ENCODE measurements around the gene GON4L.

Gene GON4L

GRCh38 chr1:155809088-155809487, 47.9 kb downstream of the GON4L start:
- TF ChIP-seq GATA3 (IDR thresholded peaks at IDR 0.05; ENCODE audit: low read depth, low read length) (no peak), GATA2 (IDR thresholded peaks at IDR 0.05; ENCODE audit: low read depth, low read length) (no peak)

GRCh38 chr1:155801149-155801548, 55.9 kb downstream of the GON4L start:
- TF ChIP-seq GATA3 (IDR thresholded peaks at IDR 0.05; ENCODE audit: low read depth, low read length): no peak
- TF ChIP-seq GATA2 (IDR thresholded peaks at IDR 0.05; ENCODE audit: low read depth, low read length): no peak

- TF ChIP-seq GATA3 (IDR thresholded peaks at IDR 0.05; ENCODE audit: low read depth, low read length): no peak
- TF ChIP-seq GATA2 (IDR thresholded peaks at IDR 0.05; ENCODE audit: low read depth, low read length): no peak
Observed at GRCh38 chr1:155794605-155795245, 62.3 kb downstream of the GON4L start.

GRCh38 chr1:155793213-155793612, 63.8 kb downstream of the GON4L start:
- TF ChIP-seq GATA3 (IDR thresholded peaks at IDR 0.05; ENCODE audit: low read depth, low read length) (no peak), GATA2 (IDR thresholded peaks at IDR 0.05; ENCODE audit: low read depth, low read length) (no peak)

GRCh38 chr1:155777582-155777981, 79.4 kb downstream of the GON4L start:
- no peak for TF ChIP-seq GATA2 (IDR thresholded peaks at IDR 0.05; ENCODE audit: low read depth, low read length)
- TF ChIP-seq GATA3 (IDR thresholded peaks at IDR 0.05; ENCODE audit: low read depth, low read length): no peak

- TF ChIP-seq GATA2 (IDR thresholded peaks at IDR 0.05; ENCODE audit: low read depth, low read length) (no peak), GATA3 (IDR thresholded peaks at IDR 0.05; ENCODE audit: low read depth, low read length) (no peak)
Observed at GRCh38 chr1:155776414-155776813, 80.6 kb downstream of the GON4L start.

- TF ChIP-seq GATA3 (IDR thresholded peaks at IDR 0.05; ENCODE audit: low read depth, low read length): no peak
- TF ChIP-seq GATA2 (IDR thresholded peaks at IDR 0.05; ENCODE audit: low read depth, low read length): no peak
Observed at GRCh38 chr1:155773221-155773620, 83.8 kb downstream of the GON4L start.

GRCh38 chr1:155769257-155769656, 87.8 kb downstream of the GON4L start:
- TF ChIP-seq GATA2 (IDR thresholded peaks at IDR 0.05; ENCODE audit: low read depth, low read length) (no peak), GATA3 (IDR thresholded peaks at IDR 0.05; ENCODE audit: low read depth, low read length) (no peak)

GRCh38 chr1:155761736-155762405, 95.1 kb downstream of the GON4L start:
- TF ChIP-seq GATA2 (IDR thresholded peaks at IDR 0.05; ENCODE audit: low read depth, low read length) (no peak), GATA3 (IDR thresholded peaks at IDR 0.05; ENCODE audit: low read depth, low read length) (no peak)

GRCh38 chr1:155760751-155761475, 96.1 kb downstream of the GON4L start:
- no peak for TF ChIP-seq GATA2 (IDR thresholded peaks at IDR 0.05; ENCODE audit: low read depth, low read length)
- TF ChIP-seq GATA3 (IDR thresholded peaks at IDR 0.05; ENCODE audit: low read depth, low read length): no peak

GRCh38 chr1:155759966-155760630, 96.9 kb downstream of the GON4L start:
- no peak for TF ChIP-seq GATA3 (IDR thresholded peaks at IDR 0.05; ENCODE audit: low read depth, low read length)
- no peak for TF ChIP-seq GATA2 (IDR thresholded peaks at IDR 0.05; ENCODE audit: low read depth, low read length)

GRCh38 chr1:155745284-155746228, 111.5 kb downstream of the GON4L start:
- TF ChIP-seq GATA3 (IDR thresholded peaks at IDR 0.05; ENCODE audit: low read depth, low read length) (peak; percentile 40; the same call in 1 of the 2 replicates), GATA2 (IDR thresholded peaks at IDR 0.05; ENCODE audit: low read depth, low read length) (peak; percentile 91)

GRCh38 chr1:155744711-155745283, 112.2 kb downstream of the GON4L start:
- TF ChIP-seq GATA2 (IDR thresholded peaks at IDR 0.05; ENCODE audit: low read depth, low read length): no peak
- no peak for TF ChIP-seq GATA3 (IDR thresholded peaks at IDR 0.05; ENCODE audit: low read depth, low read length)
